OCI-LY1 (cell line): ENCODE data around the gene FKBP6.

Source experiments
- CTCF ChIP-seq: fragments of 200-600 bp; sonication (generic), shearing (Covaris generic); IDR thresholded peaks from 2 replicates; pipeline ENCODE4 v1.5.1; 2017; ENCODE audit warnings: mild to moderate bottlenecking, antibody characterized with exemption, low read length, moderate library complexity, mixed read lengths
- EZH2 ChIP-seq: fragments of 200-600 bp; sonication (generic), shearing (Covaris generic); IDR thresholded peaks from 2 replicates; pipeline ENCODE4 v1.8.0; 2017; ENCODE audit warnings: borderline replicate concordance, mixed run types, mild to moderate bottlenecking, antibody characterized with exemption, low read length, moderate library complexity, mixed read lengths

GRCh38 chr7:73307436-73307835 lies 20.5 kb upstream of the FKBP6 start:
- TF ChIP-seq EZH2 (no peak), CTCF (no peak)
